Upper lobe of left lung (tissue), 6 donors: ENCODE results near the gene EEIG2. TPM values are rescaled to one million over a fixed set of nuclear protein-coding genes. Genes with fewer than 3 reads are reported as not detected.
"Not testable (repeated sequence)": the region's sequence is repeated elsewhere in the genome, so short reads cannot be mapped to it uniquely, and the experiment has no call there.

Experiments
- ATAC-seq, 2 donors: fragments of 200-7000 bp; cut with Tn5 transposase; one replicate each; pipeline ENCODE4 v1.9.1; 2022; ENCODE audit warnings: mild to moderate bottlenecking in 2 of 2, moderate library complexity in 2 of 2; ENCODE audit not compliant: low FRiP score in 2 of 2
- DNase-seq, 2 donors: peaks; one replicate each; pipeline ENCODE4 v3.0.0-alpha.2; 2019 to 2020
- H3K27ac ChIP-seq, 4 donors: fragments of 200-600 bp; sonication (generic); one replicate each; pipeline ENCODE4 v1.5.1; 2016 to 2019
- H3K27me3 ChIP-seq, 4 donors: fragments of 200-600 bp; sonication (generic); one replicate each; pipeline ENCODE4 v1.5.1; 2017 to 2019
- H3K36me3 ChIP-seq, 4 donors: fragments of 200-600 bp; sonication (generic); one replicate each; pipeline ENCODE4 v1.5.1; 2016 to 2019
- H3K4me1 ChIP-seq, 4 donors: fragments of 200-600 bp; sonication (generic); one replicate each; pipeline ENCODE4 v1.5.1; 2018 to 2019
- H3K4me3 ChIP-seq, 4 donors: fragments of 200-600 bp; sonication (generic); one replicate each; pipeline ENCODE4 v1.5.1; 2017 to 2019; ENCODE audit warnings: mild to moderate bottlenecking in 2 of 4, moderate library complexity in 1 of 4
- H3K9me3 ChIP-seq, 4 donors: fragments of 200-600 bp; sonication (generic); one replicate each; pipeline ENCODE4 v1.5.1; 2018 to 2019
- EP300 ChIP-seq, 4 donors: sonication (generic); formaldehyde crosslinking; IDR thresholded peaks; one replicate each; pipeline ENCODE4 v1.5.1; 2017; ENCODE audit warnings: antibody characterized with exemption in 4 of 4, control low read depth in 2 of 4
- POLR2A ChIP-seq, 4 donors: fragments of 450-650 bp; IDR thresholded peaks; one replicate each; pipeline ENCODE4 v1.5.1; 2016 to 2017; ENCODE audit warnings: antibody characterized with exemption in 4 of 4, mild to moderate bottlenecking in 2 of 4
- POLR2AphosphoS5 ChIP-seq, 2 donors: sonication (generic); formaldehyde crosslinking; IDR thresholded peaks; one replicate each; pipeline ENCODE4 v1.5.1; 2017; ENCODE audit warnings: antibody characterized with exemption in 2 of 2
- WGBS, 2 donors: methylation state at CpG; one replicate each; pipeline ENCODE4 v1.1.5; 2017 to 2018; 5-methylcytosine and 5-hydroxymethylcytosine counted together
- total RNA-seq, 6 donors: library from RNA; depleted of rRNA in 4 of 6; stranded (reverse); fragments of >200 nt in 4 of 6; gene quantifications; one replicate each; pipeline versions ENCODE4 v1.1.0 to v1.2.1, GENCODE V29; 2016 to 2021
- TF ChIP-seq, protein P1 (sequence below), 6 experiments: fragments of 450-650 bp in 4 of 6; fragments of 200-600 bp in 2 of 6; sonication (generic) in 2 of 6; IDR thresholded peaks; one replicate each; pipeline ENCODE4 v1.5.1; 2016 to 2019; ENCODE audit warnings: antibody characterized with exemption in 6 of 6
- donor health status: DM: no; HTN: no; CAD: no; lungs with moderate emphysema.
- donor health status: DM: no; HTN: yes; CAD: no; lungs with severe emphysema.

Gene EEIG2
- total RNA-seq, 6 donors from 2014 or later, result 8.4 to 19.9 (median 15.1) TPM

DNA sequence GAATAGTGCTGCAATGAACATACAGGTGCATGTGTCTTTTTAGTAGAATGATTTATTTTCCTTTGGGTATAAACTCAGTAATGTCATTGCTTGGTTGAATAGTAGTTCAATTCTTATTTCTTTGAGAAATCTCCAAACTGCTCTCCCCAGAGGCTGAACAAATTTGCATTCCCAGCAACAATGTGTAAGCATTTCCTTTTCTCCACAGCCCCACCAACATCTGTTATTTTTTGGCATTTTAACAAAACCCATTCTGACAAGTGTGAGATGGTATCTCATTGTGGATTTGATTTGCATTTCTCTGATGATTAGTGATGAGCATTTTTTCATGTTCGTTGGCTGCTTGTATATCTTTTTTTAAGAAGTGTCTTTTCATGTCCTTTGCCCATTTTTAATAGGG lies 21.9 kb upstream of the EEIG2 start:
- WGBS, 2 donors, result 39 to 70% methylated on average over 1 of the region's 1 CpG
- Histone ChIP-seq H3K4me3 (no peak overlapping the region), H3K27me3 (no peaks in the 10 kb centered on the region), H3K4me1 (peaks cover 0 to 3% (median 0%) of the 10 kb centered on the region in 4 donors), H3K36me3 (no peaks in the 10 kb centered on the region), H3K27ac (no peak overlapping the region), H3K9me3 (no peaks in the 10 kb centered on the region)
- ATAC-seq (no peak), DNase-seq (no peak)
- TF ChIP-seq, protein P1, sequence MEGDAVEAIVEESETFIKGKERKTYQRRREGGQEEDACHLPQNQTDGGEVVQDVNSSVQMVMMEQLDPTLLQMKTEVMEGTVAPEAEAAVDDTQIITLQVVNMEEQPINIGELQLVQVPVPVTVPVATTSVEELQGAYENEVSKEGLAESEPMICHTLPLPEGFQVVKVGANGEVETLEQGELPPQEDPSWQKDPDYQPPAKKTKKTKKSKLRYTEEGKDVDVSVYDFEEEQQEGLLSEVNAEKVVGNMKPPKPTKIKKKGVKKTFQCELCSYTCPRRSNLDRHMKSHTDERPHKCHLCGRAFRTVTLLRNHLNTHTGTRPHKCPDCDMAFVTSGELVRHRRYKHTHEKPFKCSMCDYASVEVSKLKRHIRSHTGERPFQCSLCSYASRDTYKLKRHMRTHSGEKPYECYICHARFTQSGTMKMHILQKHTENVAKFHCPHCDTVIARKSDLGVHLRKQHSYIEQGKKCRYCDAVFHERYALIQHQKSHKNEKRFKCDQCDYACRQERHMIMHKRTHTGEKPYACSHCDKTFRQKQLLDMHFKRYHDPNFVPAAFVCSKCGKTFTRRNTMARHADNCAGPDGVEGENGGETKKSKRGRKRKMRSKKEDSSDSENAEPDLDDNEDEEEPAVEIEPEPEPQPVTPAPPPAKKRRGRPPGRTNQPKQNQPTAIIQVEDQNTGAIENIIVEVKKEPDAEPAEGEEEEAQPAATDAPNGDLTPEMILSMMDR (IDR thresholded peaks at IDR 0.05), result no peak
- TF ChIP-seq EP300 (IDR thresholded peaks at IDR 0.05), result no peak
- TF ChIP-seq POLR2A (IDR thresholded peaks at IDR 0.05), result no peak
- TF ChIP-seq POLR2AphosphoS5 (IDR thresholded peaks at IDR 0.05), result no peak

DNA sequence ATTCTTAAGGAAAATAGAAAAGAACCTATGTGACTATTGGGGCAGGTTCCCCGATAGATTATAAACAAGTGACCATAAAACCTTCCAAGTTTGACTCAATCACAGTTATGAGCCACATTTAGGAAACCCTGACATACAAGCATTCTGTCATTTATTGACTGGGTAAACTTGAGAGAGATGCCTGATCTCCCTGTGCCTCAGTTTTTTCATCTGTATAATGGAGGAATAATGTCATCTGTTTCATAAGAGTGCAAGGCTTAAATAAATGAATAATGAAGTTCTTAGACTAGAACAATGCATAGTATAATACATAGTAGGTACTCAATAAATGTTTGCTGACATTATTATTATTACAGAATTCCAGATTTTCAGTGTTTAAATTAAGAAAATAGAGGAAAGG lies 18.9 kb upstream of the EEIG2 start:
- no peak for TF ChIP-seq POLR2AphosphoS5 (IDR thresholded peaks at IDR 0.05)
- TF ChIP-seq EP300 (IDR thresholded peaks at IDR 0.05), result no peak
- TF ChIP-seq, protein P1 (IDR thresholded peaks at IDR 0.05), result no peak
- TF ChIP-seq POLR2A (IDR thresholded peaks at IDR 0.05), result no peak
- WGBS, 2 donors, result 95 to 100% methylated on average over 1 of the region's 1 CpG
- no peaks in the 10 kb centered on the region for H3K36me3 ChIP-seq

GRCh38 chr1:108541861-108542260 lies 18.0 kb upstream of the EEIG2 start:
- Histone ChIP-seq H3K36me3 (no peaks in the 10 kb centered on the region), H3K27me3 (no peaks in the 10 kb centered on the region), H3K27ac (no peak overlapping the region), H3K4me3 (no peak overlapping the region), H3K9me3 (no peaks in the 10 kb centered on the region), H3K4me1 (no peaks in the 10 kb centered on the region)
- 73 to 86% methylated on average over 2 of the region's 2 CpGs for WGBS, 2 donors
- ATAC-seq (no peak), DNase-seq (no peak)
- TF ChIP-seq, protein P1 (IDR thresholded peaks at IDR 0.05), result no peak
- no peak for TF ChIP-seq POLR2AphosphoS5 (IDR thresholded peaks at IDR 0.05)
- no peak for TF ChIP-seq POLR2A (IDR thresholded peaks at IDR 0.05)
- no peak for TF ChIP-seq EP300 (IDR thresholded peaks at IDR 0.05)

More for the DNA sequence above, 18.9 kb upstream of the EEIG2 start:
- Histone ChIP-seq H3K4me3 (no peak overlapping the region), H3K27ac (no peak overlapping the region), H3K27me3 (no peaks in the 10 kb centered on the region), H3K9me3 (no peaks in the 10 kb centered on the region), H3K4me1 (no peaks in the 10 kb centered on the region)
- no peak for DNase-seq
- ATAC-seq, result no peak

- not testable (repeated sequence) for DNase-seq, H3K4me3 ChIP-seq
Measured at GRCh38 chr1:108547493-108547892, 12.4 kb upstream of the EEIG2 start.

GRCh38 chr1:108551137-108551862 lies 8.6 kb upstream of the EEIG2 start:
- no peaks in the 10 kb centered on the region for H3K27me3 ChIP-seq
- DNase-seq (no peak), ATAC-seq (peak in 1 of 2 donors; percentile 61)
- WGBS, 2 donors, result 80 to 81% methylated on average over 2 of the region's 2 CpGs
- H3K27ac ChIP-seq, result no peak overlapping the region
- no peak overlapping the region for H3K4me3 ChIP-seq
- H3K4me1 ChIP-seq, result no peaks in the 10 kb centered on the region
- H3K9me3 ChIP-seq, result no peaks in the 10 kb centered on the region
- H3K36me3 ChIP-seq, result no peaks in the 10 kb centered on the region
- TF ChIP-seq EP300 (IDR thresholded peaks at IDR 0.05) (no peak), POLR2AphosphoS5 (IDR thresholded peaks at IDR 0.05) (no peak), POLR2A (IDR thresholded peaks at IDR 0.05) (no peak)
- TF ChIP-seq, protein P1 (IDR thresholded peaks at IDR 0.05), result no peak

More at GRCh38 chr1:108547493-108547892, 12.4 kb upstream of the EEIG2 start:
- ATAC-seq, H3K27ac ChIP-seq, H3K36me3 ChIP-seq, H3K4me1 ChIP-seq, H3K27me3 ChIP-seq, H3K9me3 ChIP-seq: not testable (repeated sequence)
- WGBS, 2 donors, result 96 to 100% methylated on average over 4 of the region's 4 CpGs
